HepG2 (cell line): ENCODE measurements around the gene TAS2R19. TPM values are rescaled to one million over a fixed set of nuclear protein-coding genes. Genes with fewer than 3 reads are reported as not detected.

Experiments used
- ARID5B ChIP-seq: IDR thresholded peaks from 2 replicates; pipeline ENCODE4 v1.4.0; 2020; ENCODE audit warnings: mild to moderate bottlenecking, missing genetic modification reagents
- DNMT3B ChIP-seq: conservative IDR thresholded peaks from 2 replicates; pipeline ENCODE4 v1.6.1; 2016; ENCODE audit warnings: missing biosample characterization, control low read depth
- DZIP1 ChIP-seq: sonication (generic); formaldehyde crosslinking; IDR thresholded peaks from 2 replicates; pipeline ENCODE4 v1.5.0; 2020; ENCODE audit warnings: mild to moderate bottlenecking, missing genetic modification reagents
- EED ChIP-seq: sonication (generic); formaldehyde crosslinking; IDR thresholded peaks from 2 replicates; pipeline ENCODE4 v1.5.0; 2020; ENCODE audit warnings: mild to moderate bottlenecking, missing genetic modification reagents
- ETS1 ChIP-seq: sonication (generic); formaldehyde crosslinking; IDR thresholded peaks from 2 replicates; pipeline ENCODE4 v1.4.0; 2020; ENCODE audit warnings: missing genetic modification reagents
- PLSCR1 ChIP-seq: sonication (generic); formaldehyde crosslinking; IDR thresholded peaks from 2 replicates; pipeline ENCODE4 v1.5.0; 2020; ENCODE audit warnings: missing genetic modification reagents, mild to moderate bottlenecking, borderline replicate concordance
- REST ChIP-seq, 2 experiments: IDR thresholded peaks; 2 replicates each; pipeline ENCODE4 v1.6.1; 2011 to 2012; ENCODE audit warnings: low read length in 2 of 2, borderline replicate concordance in 1 of 2, low read depth in 1 of 2, mild to moderate bottlenecking in 1 of 2, moderate library complexity in 1 of 2
- SP5 ChIP-seq: IDR thresholded peaks from 2 replicates; pipeline ENCODE4 v1.6.1; 2016; ENCODE audit warnings: low read depth, borderline replicate concordance
- ZNF138 ChIP-seq: sonication (generic); formaldehyde crosslinking; IDR thresholded peaks from 2 replicates; pipeline ENCODE4 v1.5.0; 2020; ENCODE audit warnings: mild to moderate bottlenecking, low read depth, missing genetic modification reagents
- ZNF264 ChIP-seq: sonication (generic); formaldehyde crosslinking; IDR thresholded peaks from 2 replicates; pipeline ENCODE4 v1.4.0; 2020; ENCODE audit warnings: missing genetic modification reagents
- ZNF280D ChIP-seq: sonication (generic); formaldehyde crosslinking; IDR thresholded peaks from 2 replicates; pipeline ENCODE4 v1.5.1; 2020; ENCODE audit warnings: mild to moderate bottlenecking, missing genetic modification reagents
- ZNF333 ChIP-seq: sonication (generic); formaldehyde crosslinking; IDR thresholded peaks from 2 replicates; pipeline ENCODE4 v1.4.0; 2020; ENCODE audit warnings: mild to moderate bottlenecking, missing genetic modification reagents, borderline replicate concordance
- polyA plus RNA-seq, 8 experiments: library from polyadenylated mRNA; depleted of rRNA in 3 of 8; stranded (reverse) in 7 of 8; unstranded in 1 of 8; fragments of >200 nt; fragmentation: Illumina TruSeq in 4 of 8; extraction: Trizol in 4 of 8; gene quantifications; 2 replicates each; pipeline versions ENCODE4 v1.2.1 to v1.2.3, GENCODE V29; 2011 to 2016; ENCODE audit warnings: low read depth in 4 of 8, missing spikeins in 1 of 8, mixed read lengths in 1 of 8; ENCODE audit not compliant: insufficient read depth in 1 of 8
- total RNA-seq, 5 experiments: library from RNA; depleted of rRNA; stranded (reverse); fragments of >200 nt; fragmentation: Illumina TruSeq; extraction: Trizol; gene quantifications; 2 replicates each; pipeline ENCODE4 v1.2.3, GENCODE V29; 2016; ENCODE audit warnings: low read depth in 1 of 5

TAS2R19 gene
- total and polyA plus RNA-seq, 2 of the 13 experiments (the other 11 are each of a cell fraction or from before 2014, with no cell fraction given), result 0.62 to 5.3 TPM

GRCh38 chr12:11071414-11071813, 49.0 kb upstream of the TAS2R19 start (continued):
- TF ChIP-seq PLSCR1 (CRISPR knock-in tag) (no peak), ZNF280D (CRISPR knock-in tag) (no peak), ZNF138 (CRISPR knock-in tag) (no peak), REST (IDR thresholded peaks at IDR 0.05; ENCODE audit: borderline replicate concordance in 1 of 2, low read depth in 1 of 2, low read length in 2 of 2) (no peak), SP5 (CRISPR knock-in tag) (no peak), ARID5B (CRISPR knock-in tag) (peak; percentile 65), EED (CRISPR knock-in tag) (no peak), ETS1 (CRISPR knock-in tag) (no peak), DNMT3B (CRISPR knock-in tag) (no peak), ZNF264 (no peak), ZNF333 (CRISPR knock-in tag) (no peak), DZIP1 (no peak)
